Neural cell (in vitro differentiated cells): ENCODE results near the gene ERVV-1. TPM values are rescaled to one million over a fixed set of nuclear protein-coding genes. Genes with fewer than 3 reads are reported as not detected.

Experiments
- H2AFZ ChIP-seq: fragments of 200-600, 300-800 bp; sonication (generic), shearing (Covaris generic); 2 replicates; pipeline ENCODE4 v1.6.0; 2014; ENCODE audit warnings: low read depth, mild to moderate bottlenecking, antibody characterized with exemption, low read length, moderate library complexity
- H3F3A ChIP-seq: fragments of 200-600 bp; shearing (Covaris generic); 2 replicates; pipeline ENCODE4 v1.6.1; 2016; ENCODE audit warnings: mild to moderate bottlenecking, moderate library complexity, mixed read lengths, antibody characterized with exemption, low read length; ENCODE audit not compliant: insufficient read depth, poor library complexity, severe bottlenecking
- H3K27ac ChIP-seq: fragments of 200-600, 300-800 bp; sonication (generic), shearing (Covaris generic); 2 replicates; pipeline ENCODE4 v1.5.1; 2014; ENCODE audit warnings: mild to moderate bottlenecking, low read length, moderate library complexity
- H3K27me3 ChIP-seq: fragments of 300-800, 200-600 bp; sonication (generic), shearing (Covaris generic); 2 replicates; pipeline ENCODE4 v1.6.0; 2014; ENCODE audit warnings: mild to moderate bottlenecking, low read depth, low read length, moderate library complexity; ENCODE audit not compliant: insufficient read depth
- H3K36me3 ChIP-seq: fragments of 300-800, 200-600 bp; sonication (generic), shearing (Covaris generic); 2 replicates; pipeline ENCODE4 v1.5.1; 2014; ENCODE audit warnings: mild to moderate bottlenecking, antibody characterized with exemption, low read length, moderate library complexity; ENCODE audit not compliant: insufficient read depth
- H3K4me2 ChIP-seq: fragments of 300-800, 200-600 bp; sonication (generic), shearing (Covaris generic); 2 replicates; pipeline ENCODE4 v1.6.0; 2014; ENCODE audit warnings: mild to moderate bottlenecking, low read length
- H3K4me3 ChIP-seq: fragments of 300-800, 200-600 bp; sonication (generic), shearing (Covaris generic); 2 replicates; pipeline ENCODE4 v1.5.1; 2014; ENCODE audit warnings: mild to moderate bottlenecking, low read length, moderate library complexity
- H3K79me2 ChIP-seq: fragments of 200-600 bp; shearing (Covaris generic); replicated peaks from 2 replicates; pipeline ENCODE4 v1.6.0; 2014; ENCODE audit warnings: mild to moderate bottlenecking, low read length, moderate library complexity; ENCODE audit not compliant: insufficient read depth
- H3K9ac ChIP-seq: fragments of 300-800, 200-600 bp; sonication (generic), shearing (Covaris generic); 2 replicates; pipeline ENCODE4 v1.6.1; 2016; ENCODE audit warnings: mild to moderate bottlenecking, low read length, mixed read lengths
- H3K9me2 ChIP-seq: fragments of 200-600 bp; shearing (Covaris generic); 2 replicates; pipeline ENCODE4 v1.6.1; 2016; ENCODE audit warnings: mild to moderate bottlenecking, low read length, mixed read lengths; ENCODE audit not compliant: insufficient read depth
- H3K9me3 ChIP-seq: fragments of 200-600, 300-800 bp; sonication (generic), shearing (Covaris generic); 2 replicates; pipeline ENCODE4 v1.6.1; 2016; ENCODE audit warnings: mild to moderate bottlenecking, mixed run types, low read length, moderate library complexity, mixed read lengths
- H4K20me1 ChIP-seq: fragments of 200-600 bp; shearing (Covaris generic); 2 replicates; pipeline ENCODE4 v1.6.1; 2016; ENCODE audit warnings: mild to moderate bottlenecking, mixed run types; ENCODE audit not compliant: insufficient read depth
- EP300 ChIP-seq: fragments of 450-650 bp; conservative IDR thresholded peaks from 2 replicates; pipeline ENCODE4 v1.6.1; 2014; ENCODE audit warnings: antibody characterized with exemption, mild to moderate bottlenecking, moderate library complexity; ENCODE audit not compliant: poor library complexity, severe bottlenecking
- EZH2 ChIP-seq: fragments of 200-600, 300-800 bp; shearing (Covaris generic), sonication (generic); IDR thresholded peaks from 2 replicates; pipeline ENCODE4 v1.6.1; 2014; ENCODE audit warnings: antibody characterized with exemption, low read length, borderline replicate concordance, mild to moderate bottlenecking; ENCODE audit not compliant: insufficient read depth, poor library complexity, severe bottlenecking
- MXI1 ChIP-seq: fragments of 450-650 bp; conservative IDR thresholded peaks from 2 replicates; pipeline ENCODE4 v1.6.1; 2014; ENCODE audit warnings: antibody characterized with exemption, mild to moderate bottlenecking; ENCODE audit not compliant: poor library complexity, severe bottlenecking
- POLR2AphosphoS5 ChIP-seq: IDR thresholded peaks from 2 replicates; pipeline ENCODE4 v1.6.1; 2012
- RAD21 ChIP-seq: fragments of 450-650 bp; conservative IDR thresholded peaks from 2 replicates; pipeline ENCODE4 v1.6.1; 2014; ENCODE audit warnings: antibody characterized with exemption, mild to moderate bottlenecking, moderate library complexity
- SMC3 ChIP-seq: fragments of 450-650 bp; conservative IDR thresholded peaks from 2 replicates; pipeline ENCODE4 v1.6.1; 2014; ENCODE audit warnings: antibody characterized with exemption, mild to moderate bottlenecking, moderate library complexity; ENCODE audit not compliant: poor library complexity
- TAF1 ChIP-seq: IDR thresholded peaks from 2 replicates; pipeline ENCODE4 v1.6.1; 2012; ENCODE audit warnings: low read depth
- polyA plus RNA-seq: library from polyadenylated mRNA; depleted of rRNA; stranded (reverse); fragments of >200 nt; gene quantifications from 2 replicates; pipeline ENCODE4 v1.2.3, GENCODE V29; 2014
- TF ChIP-seq, protein P1 (sequence below): fragments of 450-650 bp; IDR thresholded peaks from 2 replicates; pipeline ENCODE4 v1.5.1; 2014; ENCODE audit warnings: antibody characterized with exemption, mild to moderate bottlenecking, moderate library complexity; ENCODE audit not compliant: poor library complexity, severe bottlenecking
- TF ChIP-seq, protein P2 (sequence below): IDR thresholded peaks from 2 replicates; pipeline ENCODE4 v1.6.1; 2012; ENCODE audit warnings: borderline replicate concordance

The ERVV-1 gene
- polyA plus RNA-seq, 1 donor from 2014 or later, result not detected

DNA sequence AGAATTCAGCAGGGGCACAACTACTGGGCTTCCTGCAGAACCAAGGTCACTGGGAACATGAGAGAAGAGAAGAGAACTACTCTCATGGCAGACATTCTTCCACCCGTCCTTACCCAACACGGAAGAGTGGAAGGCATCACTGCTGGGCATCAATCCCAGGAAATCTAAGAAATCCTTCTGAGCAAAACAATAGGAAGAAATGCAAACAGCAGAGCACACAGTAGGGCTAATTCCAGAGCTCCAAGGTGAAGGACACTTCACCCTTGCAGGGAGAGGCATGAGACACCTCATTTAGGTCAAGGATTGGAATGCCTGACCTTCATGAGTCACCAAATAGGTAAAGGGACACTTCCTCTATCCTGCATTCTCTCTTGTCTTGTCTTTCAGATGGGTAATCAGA lies 33.7 kb downstream of the ERVV-1 start:
- Histone ChIP-seq H3K36me3 (no peaks in the 10 kb centered on the region), H3F3A (no peaks in the 10 kb centered on the region), H3K27me3 (no peaks in the 10 kb centered on the region), H3K27ac (no peak overlapping the region), H2AFZ (no peak overlapping the region), H3K9me2 (no peaks in the 10 kb centered on the region), H3K79me2 (no peaks in the 10 kb centered on the region), H3K4me2 (no peak overlapping the region), H3K9ac (no peak overlapping the region), H3K4me3 (no peak overlapping the region), H3K9me3 (no peaks in the 10 kb centered on the region), H4K20me1 (no peaks in the 10 kb centered on the region)
- TF ChIP-seq MXI1 (no peak), EP300 (no peak), EZH2 (no peak), POLR2AphosphoS5 (no peak), RAD21 (no peak), SMC3 (no peak), TAF1 (no peak)
- TF ChIP-seq, protein P1, sequence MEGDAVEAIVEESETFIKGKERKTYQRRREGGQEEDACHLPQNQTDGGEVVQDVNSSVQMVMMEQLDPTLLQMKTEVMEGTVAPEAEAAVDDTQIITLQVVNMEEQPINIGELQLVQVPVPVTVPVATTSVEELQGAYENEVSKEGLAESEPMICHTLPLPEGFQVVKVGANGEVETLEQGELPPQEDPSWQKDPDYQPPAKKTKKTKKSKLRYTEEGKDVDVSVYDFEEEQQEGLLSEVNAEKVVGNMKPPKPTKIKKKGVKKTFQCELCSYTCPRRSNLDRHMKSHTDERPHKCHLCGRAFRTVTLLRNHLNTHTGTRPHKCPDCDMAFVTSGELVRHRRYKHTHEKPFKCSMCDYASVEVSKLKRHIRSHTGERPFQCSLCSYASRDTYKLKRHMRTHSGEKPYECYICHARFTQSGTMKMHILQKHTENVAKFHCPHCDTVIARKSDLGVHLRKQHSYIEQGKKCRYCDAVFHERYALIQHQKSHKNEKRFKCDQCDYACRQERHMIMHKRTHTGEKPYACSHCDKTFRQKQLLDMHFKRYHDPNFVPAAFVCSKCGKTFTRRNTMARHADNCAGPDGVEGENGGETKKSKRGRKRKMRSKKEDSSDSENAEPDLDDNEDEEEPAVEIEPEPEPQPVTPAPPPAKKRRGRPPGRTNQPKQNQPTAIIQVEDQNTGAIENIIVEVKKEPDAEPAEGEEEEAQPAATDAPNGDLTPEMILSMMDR, result no peak
- TF ChIP-seq, protein P2, sequence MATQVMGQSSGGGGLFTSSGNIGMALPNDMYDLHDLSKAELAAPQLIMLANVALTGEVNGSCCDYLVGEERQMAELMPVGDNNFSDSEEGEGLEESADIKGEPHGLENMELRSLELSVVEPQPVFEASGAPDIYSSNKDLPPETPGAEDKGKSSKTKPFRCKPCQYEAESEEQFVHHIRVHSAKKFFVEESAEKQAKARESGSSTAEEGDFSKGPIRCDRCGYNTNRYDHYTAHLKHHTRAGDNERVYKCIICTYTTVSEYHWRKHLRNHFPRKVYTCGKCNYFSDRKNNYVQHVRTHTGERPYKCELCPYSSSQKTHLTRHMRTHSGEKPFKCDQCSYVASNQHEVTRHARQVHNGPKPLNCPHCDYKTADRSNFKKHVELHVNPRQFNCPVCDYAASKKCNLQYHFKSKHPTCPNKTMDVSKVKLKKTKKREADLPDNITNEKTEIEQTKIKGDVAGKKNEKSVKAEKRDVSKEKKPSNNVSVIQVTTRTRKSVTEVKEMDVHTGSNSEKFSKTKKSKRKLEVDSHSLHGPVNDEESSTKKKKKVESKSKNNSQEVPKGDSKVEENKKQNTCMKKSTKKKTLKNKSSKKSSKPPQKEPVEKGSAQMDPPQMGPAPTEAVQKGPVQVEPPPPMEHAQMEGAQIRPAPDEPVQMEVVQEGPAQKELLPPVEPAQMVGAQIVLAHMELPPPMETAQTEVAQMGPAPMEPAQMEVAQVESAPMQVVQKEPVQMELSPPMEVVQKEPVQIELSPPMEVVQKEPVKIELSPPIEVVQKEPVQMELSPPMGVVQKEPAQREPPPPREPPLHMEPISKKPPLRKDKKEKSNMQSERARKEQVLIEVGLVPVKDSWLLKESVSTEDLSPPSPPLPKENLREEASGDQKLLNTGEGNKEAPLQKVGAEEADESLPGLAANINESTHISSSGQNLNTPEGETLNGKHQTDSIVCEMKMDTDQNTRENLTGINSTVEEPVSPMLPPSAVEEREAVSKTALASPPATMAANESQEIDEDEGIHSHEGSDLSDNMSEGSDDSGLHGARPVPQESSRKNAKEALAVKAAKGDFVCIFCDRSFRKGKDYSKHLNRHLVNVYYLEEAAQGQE, result no peak

DNA sequence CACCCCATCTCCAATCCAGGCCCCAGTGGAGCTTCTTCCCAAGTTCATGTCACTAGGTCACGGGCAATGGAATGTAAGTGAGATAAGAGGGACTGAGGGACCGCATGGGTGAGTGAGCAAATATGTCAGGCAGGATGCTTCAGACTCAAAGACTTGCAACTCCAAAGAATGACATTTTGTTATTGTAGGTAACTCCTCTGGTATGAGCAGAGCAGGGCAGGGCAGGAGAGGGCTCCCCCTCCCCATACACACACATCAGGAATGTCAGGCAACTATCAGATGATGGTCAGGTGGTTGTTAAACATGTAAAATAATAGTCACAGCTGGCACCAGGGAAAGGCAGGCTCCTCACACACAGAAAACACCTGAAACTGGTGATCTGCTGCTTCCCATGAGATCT lies 41.4 kb downstream of the ERVV-1 start:
- Histone ChIP-seq H3K27ac (no peak overlapping the region), H3K9me3 (peaks cover 2% of the 10 kb centered on the region), H3K36me3 (no peaks in the 10 kb centered on the region), H3K4me2 (no peak overlapping the region), H2AFZ (no peak overlapping the region), H3K27me3 (peaks cover 10% of the 10 kb centered on the region), H3F3A (no peaks in the 10 kb centered on the region), H3K9me2 (no peaks in the 10 kb centered on the region), H4K20me1 (no peaks in the 10 kb centered on the region), H3K4me3 (no peak overlapping the region), H3K79me2 (no peaks in the 10 kb centered on the region), H3K9ac (no peak overlapping the region)
- TF ChIP-seq EZH2 (no peak), EP300 (no peak), TAF1 (no peak), RAD21 (no peak)
- TF ChIP-seq, protein P1, result no peak
